Smooth muscle cell (in vitro differentiated cells): Measurements from ENCODE around the gene CTSH. TPM values are rescaled to one million over a fixed set of nuclear protein-coding genes. Genes with fewer than 3 reads are reported as not detected.

Experiments used
- DNase-seq: peaks from one replicate; lab custom pipeline; 2025; ENCODE audit not compliant: unreplicated experiment; lab: John Stamatoyannopoulos, UW
- H2AFZ ChIP-seq: fragments of 200-600 bp; sonication (generic); 2 replicates; pipeline ENCODE4 v1.6.0; 2016; ENCODE audit warnings: antibody characterized with exemption, low read depth, mild to moderate bottlenecking
- H3F3A ChIP-seq: fragments of 200-600 bp; sonication (generic); 2 replicates; pipeline ENCODE4 v1.6.0; 2017; ENCODE audit warnings: antibody characterized with exemption, low read depth
- H3K27ac ChIP-seq: fragments of 200-600 bp; sonication (generic); 2 replicates; pipeline ENCODE4 v1.5.1; 2016; ENCODE audit warnings: low read depth, mild to moderate bottlenecking
- H3K27me3 ChIP-seq: fragments of 200-600 bp; sonication (generic); 2 replicates; pipeline ENCODE4 v1.6.1; 2016; ENCODE audit warnings: low read depth, mild to moderate bottlenecking
- H3K36me3 ChIP-seq: fragments of 200-600 bp; sonication (generic); 2 replicates; pipeline ENCODE4 v1.5.1; 2016; ENCODE audit warnings: low read depth
- H3K4me1 ChIP-seq: fragments of 200-600 bp; sonication (generic); 2 replicates; pipeline ENCODE4 v1.5.1; 2016; ENCODE audit warnings: low read depth
- H3K4me2 ChIP-seq: fragments of 200-600 bp; sonication (generic); 2 replicates; pipeline ENCODE4 v1.6.0; 2016; ENCODE audit warnings: mild to moderate bottlenecking
- H3K4me3 ChIP-seq: fragments of 200-600 bp; sonication (generic); 2 replicates; pipeline ENCODE4 v1.5.1; 2016; ENCODE audit warnings: mild to moderate bottlenecking
- H3K79me2 ChIP-seq: fragments of 200-600 bp; sonication (generic); 2 replicates; pipeline ENCODE4 v1.6.0; 2016; ENCODE audit warnings: low read depth, mild to moderate bottlenecking
- H3K9ac ChIP-seq: fragments of 200-600 bp; sonication (generic); 2 replicates; pipeline ENCODE4 v1.6.0; 2016; ENCODE audit warnings: low read depth
- H3K9me3 ChIP-seq: fragments of 200-600 bp; sonication (generic); replicated peaks from 2 replicates; pipeline ENCODE4 v1.5.1; 2016; ENCODE audit warnings: low read depth
- H4K20me1 ChIP-seq: fragments of 200-600 bp; sonication (generic); 2 replicates; pipeline ENCODE4 v1.6.0; 2016; ENCODE audit warnings: low read depth
- WGBS: methylation state at CpG from one replicate; pipeline ENCODE4 v1.1.7; 2016; ENCODE audit warnings: low lambda C conversion rate; 5-methylcytosine and 5-hydroxymethylcytosine counted together
- polyA plus RNA-seq: library from polyadenylated mRNA; unstranded; fragments of >200 nt; fragmentation: Nextera tagmentation; extraction: Ambion mirVana; gene quantifications from 2 replicates; pipeline ENCODE4 v1.2.1, GENCODE V29; 2016
- total RNA-seq: library from RNA; depleted of rRNA; stranded (reverse); fragments of >200 nt; gene quantifications from 2 replicates; pipeline ENCODE4 v1.2.3, GENCODE V29; 2014
- TF ChIP-seq, protein P1 (sequence below): fragments of 200-600 bp; sonication (generic); IDR thresholded peaks from 2 replicates; pipeline ENCODE4 v1.5.1; 2017; ENCODE audit warnings: borderline replicate concordance, mild to moderate bottlenecking, antibody characterized with exemption; ENCODE audit not compliant: insufficient read depth, poor library complexity, severe bottlenecking

The CTSH gene
- total and polyA plus RNA-seq, 2 experiments from 2014 or later: 23.4 to 38.5 TPM

GRCh38 chr15:78977591-78978347, 32.9 kb upstream of the CTSH start:
- Histone ChIP-seq H3K27me3 (no peaks in the 10 kb centered on the region), H3K27ac (no peak overlapping the region), H3K9me3 (no peaks in the 10 kb centered on the region), H3K9ac (no peak overlapping the region), H3K79me2 (no peaks in the 10 kb centered on the region), H3K36me3 (no peaks in the 10 kb centered on the region), H4K20me1 (no peaks in the 10 kb centered on the region), H3K4me3 (no peak overlapping the region), H3K4me1 (no peaks in the 10 kb centered on the region), H3F3A (no peaks in the 10 kb centered on the region), H3K4me2 (no peak overlapping the region), H2AFZ (no peak overlapping the region)
- TF ChIP-seq, protein P1, sequence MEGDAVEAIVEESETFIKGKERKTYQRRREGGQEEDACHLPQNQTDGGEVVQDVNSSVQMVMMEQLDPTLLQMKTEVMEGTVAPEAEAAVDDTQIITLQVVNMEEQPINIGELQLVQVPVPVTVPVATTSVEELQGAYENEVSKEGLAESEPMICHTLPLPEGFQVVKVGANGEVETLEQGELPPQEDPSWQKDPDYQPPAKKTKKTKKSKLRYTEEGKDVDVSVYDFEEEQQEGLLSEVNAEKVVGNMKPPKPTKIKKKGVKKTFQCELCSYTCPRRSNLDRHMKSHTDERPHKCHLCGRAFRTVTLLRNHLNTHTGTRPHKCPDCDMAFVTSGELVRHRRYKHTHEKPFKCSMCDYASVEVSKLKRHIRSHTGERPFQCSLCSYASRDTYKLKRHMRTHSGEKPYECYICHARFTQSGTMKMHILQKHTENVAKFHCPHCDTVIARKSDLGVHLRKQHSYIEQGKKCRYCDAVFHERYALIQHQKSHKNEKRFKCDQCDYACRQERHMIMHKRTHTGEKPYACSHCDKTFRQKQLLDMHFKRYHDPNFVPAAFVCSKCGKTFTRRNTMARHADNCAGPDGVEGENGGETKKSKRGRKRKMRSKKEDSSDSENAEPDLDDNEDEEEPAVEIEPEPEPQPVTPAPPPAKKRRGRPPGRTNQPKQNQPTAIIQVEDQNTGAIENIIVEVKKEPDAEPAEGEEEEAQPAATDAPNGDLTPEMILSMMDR: no peak
- 97% methylated on average over 8 of the region's 10 CpGs for WGBS
- no peak for DNase-seq

DNA sequence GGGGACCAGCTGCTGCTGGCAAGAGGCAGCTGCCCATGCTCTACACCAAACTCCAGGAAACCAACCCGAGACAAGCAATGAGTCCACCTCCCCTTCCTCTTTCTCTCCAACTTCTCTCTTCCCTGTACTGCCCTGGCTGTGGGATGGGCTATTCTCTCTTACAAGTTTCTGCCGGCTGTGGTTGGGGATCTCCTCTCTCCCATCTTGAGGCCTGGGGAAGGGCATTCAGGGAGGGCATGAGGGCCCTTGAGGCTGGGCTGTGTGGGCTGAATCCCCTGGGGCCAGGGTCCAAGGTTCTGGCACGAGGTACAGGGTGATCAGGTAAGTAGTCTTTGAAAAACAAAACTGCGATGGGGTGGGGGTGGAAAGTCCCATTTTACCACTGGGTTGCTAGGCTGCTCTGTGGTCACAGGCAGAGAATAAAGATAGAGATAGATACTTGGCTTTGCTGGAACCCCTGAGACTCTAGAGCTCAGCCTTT, 32.3 kb upstream of the CTSH start:
- Histone ChIP-seq H3K27me3 (no peaks in the 10 kb centered on the region), H3F3A (no peaks in the 10 kb centered on the region), H3K9me3 (no peaks in the 10 kb centered on the region), H2AFZ (no peak overlapping the region), H3K36me3 (no peaks in the 10 kb centered on the region), H3K4me3 (no peak overlapping the region), H3K79me2 (no peaks in the 10 kb centered on the region), H4K20me1 (no peaks in the 10 kb centered on the region), H3K27ac (no peak overlapping the region), H3K4me2 (no peak overlapping the region), H3K9ac (no peak overlapping the region), H3K4me1 (no peaks in the 10 kb centered on the region)
- TF ChIP-seq, protein P1: no peak
- no peak for DNase-seq
- WGBS: 92% methylated on average over 4 of the region's 4 CpGs

- no peak for DNase-seq
- Histone ChIP-seq H3K9me3 (no peaks in the 10 kb centered on the region), H3K36me3 (no peaks in the 10 kb centered on the region), H3K4me2 (no peak overlapping the region), H3K4me1 (no peaks in the 10 kb centered on the region), H4K20me1 (no peaks in the 10 kb centered on the region), H3K27me3 (no peaks in the 10 kb centered on the region), H3K4me3 (no peak overlapping the region), H3K27ac (no peak overlapping the region), H3F3A (no peaks in the 10 kb centered on the region), H3K79me2 (no peaks in the 10 kb centered on the region), H2AFZ (no peak overlapping the region), H3K9ac (no peak overlapping the region)
- TF ChIP-seq, protein P1: no peak
- WGBS: 91% methylated on average over 7 of the region's 7 CpGs
Measured at GRCh38 chr15:78976691-78977090, 31.8 kb upstream of the CTSH start.
